ENCODE measurements around the gene MYH9. TPM values are rescaled to one million over a fixed set of nuclear protein-coding genes. Genes with fewer than 3 reads are reported as not detected.
"Not testable (repeated sequence)": the region's sequence is repeated elsewhere in the genome, so short reads cannot be mapped to it uniquely, and the experiment has no call there.

Gene MYH9
- total and polyA plus RNA-seq, 7 donors, result 35.6 to 214 (median 92.0) TPM

- intact Hi-C loops (cut with DNase I), result loop anchor here (2.0 to 5.0 kb wide), 2 partner anchors 80 to 87 kb away; no protein-coding TSS in a partner anchor
- DNase-seq (no peak), ATAC-seq (no peak)
- Histone ChIP-seq H3K9me3 (no peaks in the 10 kb centered on the region), H3K4me3 (no peak overlapping the region), H3K36me3 (ENCODE audit: insufficient read depth in 1 of 2, low read depth in 1 of 2) (peaks cover 0 to 36% of the 10 kb centered on the region in 2 donors), H3K27ac (no peak overlapping the region), H3K4me1 (no peaks in the 10 kb centered on the region), H3K27me3 (ENCODE audit: insufficient read depth in 3 of 3, low read length in 2 of 3) (no peaks in the 10 kb centered on the region)
- WGBS, 3 donors, result 76 to 85% (median 85%) methylated on average over 8 of the region's 8 CpGs
- no peak for TF ChIP-seq CTCF (IDR thresholded peaks at IDR 0.05)
Observed at GRCh38 chr22:36279219-36279666, 108.5 kb downstream of the MYH9 start.

GRCh38 chr22:36277482-36278291, 110.1 kb downstream of the MYH9 start:
- no peak overlapping the region for H3K4me3 ChIP-seq
- ATAC-seq, result peak; percentile 66 to 83 (median 75)
- intact Hi-C loops (cut with DNase I), result loop anchor here (2.0 to 5.0 kb wide), 2 partner anchors 79 to 85 kb away; no protein-coding TSS in a partner anchor
- no peaks in the 10 kb centered on the region for H3K4me1 ChIP-seq
- WGBS, 3 donors, result 28 to 31% (median 30%) methylated on average over 18 of the region's 18 CpGs
- TF ChIP-seq CTCF (IDR thresholded peaks at IDR 0.05), result peak; percentile 72
- H3K9me3 ChIP-seq, result no peaks in the 10 kb centered on the region
- peaks cover 0 to 21% of the 10 kb centered on the region in 2 donors for H3K36me3 ChIP-seq (ENCODE audit: insufficient read depth in 1 of 2, low read depth in 1 of 2)
- no peak overlapping the region for H3K27ac ChIP-seq
- peak; percentile 58 to 74 for DNase-seq
- H3K27me3 ChIP-seq (ENCODE audit: insufficient read depth in 3 of 3, low read length in 2 of 3), result no peaks in the 10 kb centered on the region

DNA sequence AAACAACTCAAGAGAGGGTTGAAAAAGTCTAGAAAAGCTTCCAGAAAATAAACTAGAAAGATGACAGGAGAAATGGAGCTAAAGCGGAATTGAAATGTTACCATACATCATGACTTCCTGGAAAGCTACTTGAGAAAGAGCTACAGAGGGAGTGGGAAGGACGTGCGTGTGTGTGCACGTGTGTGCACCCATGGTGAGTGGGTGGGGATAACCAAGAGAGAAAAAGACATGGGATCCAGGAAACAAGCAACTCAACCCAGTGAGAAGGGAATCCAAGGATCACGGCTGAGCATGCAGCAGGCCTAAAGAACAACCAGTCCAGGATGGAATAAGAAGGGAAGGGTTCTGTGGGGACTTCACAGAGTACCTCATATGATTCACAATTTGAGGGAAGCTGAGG, 113.2 kb downstream of the MYH9 start:
- Histone ChIP-seq H3K9me3 (no peaks in the 10 kb centered on the region), H3K4me1 (no peaks in the 10 kb centered on the region), H3K27ac (no peak overlapping the region), H3K4me3 (no peak overlapping the region), H3K36me3 (ENCODE audit: insufficient read depth in 1 of 2, low read depth in 1 of 2) (no peaks in the 10 kb centered on the region), H3K27me3 (ENCODE audit: insufficient read depth in 3 of 3, low read length in 2 of 3) (no peaks in the 10 kb centered on the region)
- intact Hi-C loops (cut with DNase I), result no loop called here
- TF ChIP-seq CTCF (IDR thresholded peaks at IDR 0.05), result no peak
- no peak for ATAC-seq
- 75 to 79% (median 79%) methylated on average over 5 of the region's 5 CpGs for WGBS, 3 donors
- no peak for DNase-seq

- 88 to 96% (median 91%) methylated on average over 5 of the region's 5 CpGs for WGBS, 3 donors
- H3K27me3 ChIP-seq (ENCODE audit: insufficient read depth in 3 of 3, low read length in 2 of 3); H3K4me1 ChIP-seq; intact Hi-C loops (cut with DNase I); H3K4me3 ChIP-seq; H3K27ac ChIP-seq; DNase-seq; H3K36me3 ChIP-seq (ENCODE audit: insufficient read depth in 1 of 2, low read depth in 1 of 2); H3K9me3 ChIP-seq; ATAC-seq: not testable (repeated sequence)
Observed at GRCh38 chr22:36271951-36272350, 115.8 kb downstream of the MYH9 start.

DNA sequence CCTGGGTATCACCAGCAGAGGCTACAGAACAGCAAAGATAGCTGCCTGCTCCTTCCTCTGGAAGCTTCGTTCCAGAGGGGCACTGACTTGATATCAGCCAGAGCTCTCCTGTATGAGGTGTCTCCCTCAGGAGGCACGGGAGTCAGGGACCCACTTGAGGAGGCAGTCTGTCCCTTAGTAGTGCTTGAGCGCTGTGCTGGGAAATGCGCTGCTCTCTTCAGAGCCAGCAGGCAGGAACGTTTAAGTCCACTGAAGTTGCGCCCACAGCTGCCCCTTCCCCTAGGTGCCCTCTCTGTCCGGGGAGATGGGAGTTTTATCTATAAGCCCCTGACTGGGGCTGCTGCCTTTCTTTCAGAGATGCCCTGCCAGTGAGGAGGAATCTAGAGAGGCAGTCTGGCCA, 116.5 kb downstream of the MYH9 start:
- H3K27me3 ChIP-seq (ENCODE audit: insufficient read depth in 3 of 3, low read length in 2 of 3); H3K4me3 ChIP-seq; DNase-seq; intact Hi-C loops (cut with DNase I); H3K36me3 ChIP-seq (ENCODE audit: insufficient read depth in 1 of 2, low read depth in 1 of 2); ATAC-seq; H3K27ac ChIP-seq; H3K4me1 ChIP-seq; H3K9me3 ChIP-seq: not testable (repeated sequence)
- 81 to 85% (median 82%) methylated on average over 7 of the region's 7 CpGs for WGBS, 3 donors

All from psoas muscle (tissue), 8 donors.